Epithelial cell of esophagus (primary cell): ENCODE measurements around the gene TMEM116.
"Not testable (repeated sequence)": the region's sequence is repeated elsewhere in the genome, so short reads cannot be mapped to it uniquely, and the experiment has no call there.

Experiments used
- DNase-seq: peaks from one replicate; pipeline ENCODE4 v3.0.0; 2010; ENCODE audit warnings: low read depth
- H3K4me3 ChIP-seq: 2 replicates; pipeline ENCODE4 v1.5.1; 2011; ENCODE audit warnings: mild to moderate bottlenecking, low read length, control low read depth
- TF ChIP-seq, protein P1 (sequence below): IDR thresholded peaks from 2 replicates; pipeline ENCODE4 v1.5.1; 2011; ENCODE audit warnings: low read depth, mild to moderate bottlenecking, low read length, control low read depth, inconsistent platforms; ENCODE audit not compliant: insufficient read depth; ENCODE audit errors: missing control alignments

Gene TMEM116

DNA sequence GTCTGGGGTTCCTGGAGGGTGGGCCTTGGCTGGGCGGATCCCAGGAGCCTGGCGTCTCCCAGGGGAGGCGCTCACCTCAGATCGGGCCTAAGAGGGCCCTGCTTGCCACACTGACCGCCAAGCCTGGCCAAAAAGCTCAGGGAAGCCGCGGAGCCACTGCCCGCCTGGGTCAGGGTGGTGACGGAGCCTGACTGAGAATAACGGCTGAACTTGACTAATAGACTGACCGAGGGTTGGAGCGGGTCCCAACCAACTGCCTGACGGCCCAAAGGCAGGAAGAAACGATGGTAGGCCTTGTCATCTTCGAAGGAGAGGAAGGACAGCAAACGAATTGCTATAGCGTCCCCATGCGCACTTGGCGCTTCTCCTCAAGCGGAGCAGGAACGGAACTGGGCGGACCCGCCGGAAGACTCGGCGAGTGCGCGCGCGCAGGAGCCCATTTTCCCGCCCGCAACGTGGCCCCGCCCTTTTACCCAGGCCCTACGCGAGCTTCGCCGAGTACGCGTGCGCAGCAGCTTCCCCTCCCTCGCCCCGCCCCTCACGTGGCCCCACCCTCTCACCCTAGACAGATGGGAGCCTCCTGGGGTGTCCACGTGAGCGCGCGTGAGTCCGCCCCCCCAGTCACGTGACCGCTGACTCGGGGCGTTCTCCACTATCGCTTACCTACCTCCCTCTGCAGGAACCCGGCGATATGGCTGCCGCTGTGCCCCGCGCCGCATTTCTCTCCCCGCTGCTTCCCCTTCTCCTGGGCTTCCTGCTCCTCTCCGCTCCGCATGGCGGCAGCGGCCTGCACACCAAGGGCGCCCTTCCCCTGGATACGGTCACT lies at the start of gene TMEM116, which contains the start of gene ERP29:
Gene TMEM116, minus strand, starts transcription at position 391 of the 826 bp plus-strand sequence. CDS start 7,895 bp downstream, outside the sequence.
Gene ERP29, plus strand, starts transcription at position 652 of the 826 bp plus-strand sequence. Its CDS starts 40 bp downstream, at position 692.
- TF ChIP-seq, protein P1, sequence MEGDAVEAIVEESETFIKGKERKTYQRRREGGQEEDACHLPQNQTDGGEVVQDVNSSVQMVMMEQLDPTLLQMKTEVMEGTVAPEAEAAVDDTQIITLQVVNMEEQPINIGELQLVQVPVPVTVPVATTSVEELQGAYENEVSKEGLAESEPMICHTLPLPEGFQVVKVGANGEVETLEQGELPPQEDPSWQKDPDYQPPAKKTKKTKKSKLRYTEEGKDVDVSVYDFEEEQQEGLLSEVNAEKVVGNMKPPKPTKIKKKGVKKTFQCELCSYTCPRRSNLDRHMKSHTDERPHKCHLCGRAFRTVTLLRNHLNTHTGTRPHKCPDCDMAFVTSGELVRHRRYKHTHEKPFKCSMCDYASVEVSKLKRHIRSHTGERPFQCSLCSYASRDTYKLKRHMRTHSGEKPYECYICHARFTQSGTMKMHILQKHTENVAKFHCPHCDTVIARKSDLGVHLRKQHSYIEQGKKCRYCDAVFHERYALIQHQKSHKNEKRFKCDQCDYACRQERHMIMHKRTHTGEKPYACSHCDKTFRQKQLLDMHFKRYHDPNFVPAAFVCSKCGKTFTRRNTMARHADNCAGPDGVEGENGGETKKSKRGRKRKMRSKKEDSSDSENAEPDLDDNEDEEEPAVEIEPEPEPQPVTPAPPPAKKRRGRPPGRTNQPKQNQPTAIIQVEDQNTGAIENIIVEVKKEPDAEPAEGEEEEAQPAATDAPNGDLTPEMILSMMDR: peak; percentile 55
- peak; percentile 99 for DNase-seq
- peak within 1 kb of the TSS; percentile 89 for H3K4me3 ChIP-seq

DNA sequence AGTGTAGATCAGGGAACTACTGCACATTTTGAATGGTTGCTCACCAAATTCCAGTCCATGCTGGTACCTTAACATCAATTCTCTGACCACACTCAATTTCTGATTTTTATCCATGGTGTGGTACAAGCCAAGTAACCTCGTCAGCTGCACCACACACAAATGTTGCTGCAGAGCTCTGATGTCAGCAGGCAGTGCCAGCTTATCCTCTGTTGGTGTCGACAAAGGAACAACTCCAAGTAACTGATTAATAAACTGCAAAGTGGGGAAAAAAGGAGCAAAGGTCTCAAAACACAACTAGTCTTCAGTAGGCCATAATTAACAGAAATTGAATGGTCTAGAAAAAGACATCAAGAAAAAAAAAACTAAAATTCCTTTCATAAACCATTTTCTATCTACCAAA lies 48.2 kb upstream of the TMEM116 start:
- TF ChIP-seq, protein P1: no peak

DNA sequence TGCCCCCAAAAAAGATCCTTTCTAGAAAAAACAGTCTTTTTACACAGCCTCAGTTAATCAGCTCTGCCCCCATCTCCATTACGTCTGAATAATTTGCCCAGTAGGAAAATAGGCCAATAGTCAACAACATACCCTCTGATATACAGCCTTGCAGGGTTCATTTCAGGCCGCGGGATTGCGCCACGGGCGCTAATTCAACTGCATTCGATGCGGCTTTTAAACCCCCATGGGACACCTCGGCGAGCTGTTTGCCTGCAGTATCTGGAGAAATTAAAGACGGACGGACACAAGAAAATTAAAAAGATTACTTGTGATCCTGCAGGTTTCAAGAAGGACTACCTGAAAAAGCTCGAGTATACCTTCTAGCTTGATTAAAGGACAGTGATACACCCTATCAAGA lies 36.4 kb upstream of the TMEM116 start:
- no peak for DNase-seq
- TF ChIP-seq, protein P1: no peak
- H3K4me3 ChIP-seq: no peak overlapping the region

More for the DNA sequence above, 48.2 kb upstream of the TMEM116 start:
- DNase-seq: no peak
- no peak overlapping the region for H3K4me3 ChIP-seq

DNA sequence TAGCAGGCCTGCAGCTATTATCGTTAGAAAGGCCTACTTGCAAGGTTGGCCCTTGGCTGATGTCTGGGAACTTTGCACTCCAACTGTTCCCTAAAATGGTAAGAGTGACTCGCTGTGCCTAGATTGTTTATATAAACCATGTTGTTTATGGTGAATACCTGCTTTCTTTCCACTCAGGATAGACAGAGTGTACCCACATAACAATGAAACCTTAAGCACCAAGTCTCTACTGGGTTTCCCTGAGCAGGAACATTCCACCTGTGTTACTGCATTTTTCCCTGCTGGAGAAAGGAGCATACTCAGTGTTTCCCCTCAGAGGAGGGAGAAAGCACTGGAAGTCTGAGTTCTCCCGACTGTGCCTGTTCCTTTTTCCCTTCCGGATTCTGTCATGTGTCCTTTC lies 33.0 kb upstream of the TMEM116 start:
- no peak overlapping the region for H3K4me3 ChIP-seq
- DNase-seq: no peak
- TF ChIP-seq, protein P1: no peak

DNA sequence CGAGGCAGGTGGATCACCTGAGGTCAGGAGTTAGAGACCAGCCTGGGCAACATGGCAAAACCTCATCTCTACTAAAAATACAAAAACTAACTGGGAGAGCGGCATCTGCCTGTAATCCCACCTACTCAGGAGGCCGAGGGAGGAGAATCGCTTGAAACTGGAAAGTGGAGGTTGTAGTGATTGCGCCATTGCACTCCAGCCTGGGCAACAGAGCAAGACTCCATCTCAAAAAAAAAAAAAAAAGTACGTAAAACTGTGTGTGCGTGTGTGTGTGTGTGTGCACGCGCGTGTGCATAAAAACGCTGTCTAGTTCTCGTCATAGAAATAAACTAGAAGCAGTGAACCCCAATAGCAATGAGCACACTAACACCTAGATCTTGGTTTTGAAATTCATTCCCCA lies 23.6 kb upstream of the TMEM116 start:
- not testable (repeated sequence) for DNase-seq, H3K4me3 ChIP-seq

DNA sequence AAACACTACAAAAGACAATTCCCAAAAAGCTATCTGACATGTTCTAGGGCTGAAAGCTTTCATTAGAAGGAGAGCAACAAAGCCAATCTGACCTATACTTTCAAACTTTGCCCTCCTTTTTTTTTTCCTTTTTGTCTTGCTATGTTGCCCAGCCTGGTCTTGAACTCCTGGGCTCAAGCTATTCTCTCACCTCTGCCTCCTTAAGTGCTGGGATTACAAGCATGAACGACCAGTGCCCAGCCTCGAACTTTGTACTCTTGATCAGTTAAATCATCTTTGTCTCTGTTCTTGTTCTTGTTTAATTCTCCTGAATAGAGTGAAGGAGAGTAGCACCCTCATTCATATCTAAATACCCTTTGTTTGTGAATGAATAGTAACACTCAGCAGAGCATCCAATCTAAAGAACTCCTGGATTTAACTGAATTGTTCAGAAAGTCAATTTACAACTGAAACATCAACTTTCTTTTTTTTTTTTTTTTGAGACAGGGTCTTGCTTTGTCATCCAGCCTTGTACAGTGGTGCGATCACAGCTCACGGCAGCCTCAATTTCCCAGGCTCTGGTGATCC lies 22.3 kb upstream of the TMEM116 start:
- TF ChIP-seq, protein P1: no peak
- no peak for DNase-seq
- no peak overlapping the region for H3K4me3 ChIP-seq

DNA sequence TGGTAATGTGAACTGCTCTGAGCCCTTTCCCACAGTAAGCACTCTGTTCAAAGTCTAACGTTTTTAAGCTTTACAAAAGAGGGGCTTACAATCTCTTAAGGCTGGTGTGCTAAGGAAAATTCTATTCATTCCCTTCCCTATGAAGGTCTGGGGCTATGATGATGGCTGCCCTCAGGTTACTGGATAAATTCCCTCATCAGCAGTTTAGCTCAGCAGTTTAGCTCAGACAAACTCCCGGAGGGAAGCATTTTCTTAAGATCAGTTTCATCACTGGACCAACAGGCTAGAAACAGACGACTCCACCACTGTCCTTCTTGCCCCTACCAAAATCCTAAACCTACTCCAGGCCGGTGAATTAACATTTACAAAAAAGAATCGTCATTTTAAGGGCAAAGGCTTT lies 19.3 kb upstream of the TMEM116 start:
- H3K4me3 ChIP-seq: no peak overlapping the region
- TF ChIP-seq, protein P1: no peak
- DNase-seq: no peak
